Naive thymus-derived CD8-positive, alpha-beta T cell (primary cell): ENCODE results near the gene GSK3B. TPM values are rescaled to one million over a fixed set of nuclear protein-coding genes. Genes with fewer than 3 reads are reported as not detected.
A peak's percentile ranks its signal among the peaks of the same experiment; 100 is the strongest.

Experiments
- ATAC-seq, 2 donors: fragments of 150-1000 bp; cut with Tn5 transposase in 1 of 2; sonication (Bioruptor Pico), chemical (Tn5 transposase) in 1 of 2; 1 replicate in 1 of 2; 2 replicates in 1 of 2; pipeline ENCODE4 v1.10.0; 2021; ENCODE audit warnings: mild to moderate bottlenecking in 2 of 2, moderate library complexity in 2 of 2
- POLR2A ChIA-PET: fragments of 350-600 bp; sonication (Branson Sonifier 250); formaldehyde crosslinking; loops from one replicate; lab custom pipeline; 2021; ENCODE audit warnings: antibody characterized with exemption; lab: Charles Lee
- DNase-seq, 10 donors: peaks; one replicate each; pipeline versions ENCODE4 v3.0.0 to v3.0.0-alpha.2; 2020 to 2022
- H3K27ac Mint-ChIP-seq, 10 donors: one replicate each; pipeline ENCODE4 v1.8.0; 2020 to 2022; ENCODE audit warnings: mild to moderate bottlenecking in 10 of 10, mixed read lengths in 10 of 10, moderate library complexity in 4 of 10, inconsistent platforms in 1 of 10
- H3K27me3 Mint-ChIP-seq, 5 donors: one replicate each; pipeline ENCODE4 v1.8.0; 2021 to 2022; ENCODE audit warnings: mixed read lengths in 5 of 5
- H3K36me3 Mint-ChIP-seq, 3 donors: one replicate each; pipeline ENCODE4 v1.8.0; 2020 to 2022; ENCODE audit warnings: mixed read lengths in 3 of 3, mild to moderate bottlenecking in 2 of 3, inconsistent platforms in 1 of 3
- H3K4me1 Mint-ChIP-seq, 4 donors: one replicate each; pipeline ENCODE4 v1.8.0; 2021 to 2022; ENCODE audit warnings: mixed read lengths in 4 of 4
- H3K4me3 Mint-ChIP-seq, 10 donors: one replicate each; pipeline ENCODE4 v1.8.0; 2020 to 2022; ENCODE audit warnings: mild to moderate bottlenecking in 10 of 10, mixed read lengths in 10 of 10, moderate library complexity in 6 of 10, inconsistent platforms in 1 of 10
- H3K9me3 Mint-ChIP-seq, 9 donors: one replicate each; pipeline ENCODE4 v1.8.0; 2020 to 2022; ENCODE audit warnings: mixed read lengths in 9 of 9, mild to moderate bottlenecking in 3 of 9, inconsistent platforms in 1 of 9, moderate library complexity in 1 of 9
- polyA plus RNA-seq, 3 donors: library from polyadenylated mRNA; unstranded; fragments of 300-500 nt; fragmentation: Illumina TruSeq; gene quantifications; one replicate each; pipeline ENCODE4 v1.2.3, GENCODE V29; 2021
- total RNA-seq, 8 experiments: library from RNA in 2 of 8; stranded (reverse) in 2 of 8; gene quantifications; one replicate each; pipeline ENCODE4 v1.2.3 and lab custom pipeline; 2021 to 2026

Gene GSK3B
- total and polyA plus RNA-seq, 5 experiments from 2014 or later: 12.7 to 38.5 (median 14.1) TPM

- H3K9me3 Mint-ChIP-seq: peaks cover 0 to 13% (median 4%) of the 10 kb centered on the region in 9 donors
- POLR2A ChIA-PET: no interaction called here
- H3K4me1 Mint-ChIP-seq: peaks cover 9 to 17% (median 13%) of the 10 kb centered on the region in 4 donors
- DNase-seq: no peak
- no peak overlapping the region for H3K4me3 Mint-ChIP-seq
- ATAC-seq: no peak
- H3K27ac Mint-ChIP-seq: no peak overlapping the region
- peaks cover 22 to 73% (median 41%) of the 10 kb centered on the region in 3 donors for H3K36me3 Mint-ChIP-seq
- no peaks in the 10 kb centered on the region for H3K27me3 Mint-ChIP-seq
Observed at GRCh38 chr3:119883461-119884160, 210.6 kb downstream of the GSK3B start.

GRCh38 chr3:119880966-119881365 is 213.3 kb downstream of the GSK3B start:
- Mint-ChIP-seq H3K4me1 (peaks cover 0 to 5% (median 4%) of the 10 kb centered on the region in 4 donors), H3K36me3 (peaks cover 12 to 54% (median 27%) of the 10 kb centered on the region in 3 donors), H3K27ac (no peak overlapping the region), H3K4me3 (no peak overlapping the region), H3K27me3 (no peaks in the 10 kb centered on the region), H3K9me3 (no peaks in the 10 kb centered on the region)
- ATAC-seq (no peak), DNase-seq (no peak)
- POLR2A ChIA-PET: no interaction called here

GRCh38 chr3:119873646-119874045 is 220.6 kb downstream of the GSK3B start:
- Mint-ChIP-seq H3K9me3 (no peaks in the 10 kb centered on the region), H3K4me1 (peaks cover 7 to 33% (median 11%) of the 10 kb centered on the region in 4 donors), H3K36me3 (peaks cover 0 to 24% (median 7%) of the 10 kb centered on the region in 3 donors), H3K27me3 (no peaks in the 10 kb centered on the region), H3K27ac (peak overlapping the region in 1 of 10 donors; percentile 54), H3K4me3 (no peak overlapping the region)
- DNase-seq: no peak
- POLR2A ChIA-PET: no interaction called here
- ATAC-seq: no peak

GRCh38 chr3:119872773-119873172 is 221.5 kb downstream of the GSK3B start:
- peaks cover 0 to 26% (median 8%) of the 10 kb centered on the region in 3 donors for H3K36me3 Mint-ChIP-seq
- DNase-seq (no peak), ATAC-seq (no peak)
- H3K27ac Mint-ChIP-seq: peak overlapping the region in 3 of 10 donors; percentile 7 to 54 (median 20)
- H3K4me3 Mint-ChIP-seq: no peak overlapping the region
- peaks cover 9 to 33% (median 16%) of the 10 kb centered on the region in 4 donors for H3K4me1 Mint-ChIP-seq
- POLR2A ChIA-PET: no interaction called here
- H3K27me3 Mint-ChIP-seq: no peaks in the 10 kb centered on the region
- no peaks in the 10 kb centered on the region for H3K9me3 Mint-ChIP-seq

GRCh38 chr3:119871571-119871970 is 222.7 kb downstream of the GSK3B start:
- H3K9me3 Mint-ChIP-seq: no peaks in the 10 kb centered on the region
- ATAC-seq (no peak), DNase-seq (no peak)
- H3K4me1 Mint-ChIP-seq: peaks cover 9 to 33% (median 16%) of the 10 kb centered on the region in 4 donors
- peak overlapping the region in 4 of 10 donors; percentile 6 to 66 (median 12) for H3K27ac Mint-ChIP-seq
- peaks cover 0 to 31% (median 11%) of the 10 kb centered on the region in 3 donors for H3K36me3 Mint-ChIP-seq
- POLR2A ChIA-PET: no interaction called here
- no peaks in the 10 kb centered on the region for H3K27me3 Mint-ChIP-seq
- H3K4me3 Mint-ChIP-seq: no peak overlapping the region

- peaks cover 0 to 33% (median 15%) of the 10 kb centered on the region in 3 donors for H3K36me3 Mint-ChIP-seq
- H3K4me3 Mint-ChIP-seq: no peak overlapping the region
- ATAC-seq (no peak), DNase-seq (no peak)
- H3K9me3 Mint-ChIP-seq: no peaks in the 10 kb centered on the region
- no peaks in the 10 kb centered on the region for H3K27me3 Mint-ChIP-seq
- POLR2A ChIA-PET: no interaction called here
- H3K4me1 Mint-ChIP-seq: peaks cover 9 to 33% (median 16%) of the 10 kb centered on the region in 4 donors
- peak overlapping the region in 2 of 10 donors; percentile 7 to 33 for H3K27ac Mint-ChIP-seq
Observed at GRCh38 chr3:119870512-119870911, 223.7 kb downstream of the GSK3B start.

GRCh38 chr3:119864476-119864875 is 229.8 kb downstream of the GSK3B start:
- Mint-ChIP-seq H3K4me1 (peaks cover 0 to 9% (median 6%) of the 10 kb centered on the region in 4 donors), H3K4me3 (no peak overlapping the region), H3K27ac (peak overlapping the region in 1 of 10 donors; percentile 39), H3K9me3 (peaks cover 0 to 5% (median 0%) of the 10 kb centered on the region in 9 donors), H3K27me3 (no peaks in the 10 kb centered on the region), H3K36me3 (peaks cover 16 to 68% (median 46%) of the 10 kb centered on the region in 3 donors)
- POLR2A ChIA-PET: no interaction called here
- DNase-seq (no peak), ATAC-seq (no peak)

GRCh38 chr3:119862616-119863015 is 231.6 kb downstream of the GSK3B start:
- ATAC-seq (no peak), DNase-seq (no peak)
- H3K4me1 Mint-ChIP-seq: peaks cover 0 to 5% (median 2%) of the 10 kb centered on the region in 4 donors
- peaks cover 26 to 77% (median 59%) of the 10 kb centered on the region in 3 donors for H3K36me3 Mint-ChIP-seq
- POLR2A ChIA-PET: no interaction called here
- peaks cover 0 to 10% (median 3%) of the 10 kb centered on the region in 9 donors for H3K9me3 Mint-ChIP-seq
- H3K27ac Mint-ChIP-seq: no peak overlapping the region
- no peaks in the 10 kb centered on the region for H3K27me3 Mint-ChIP-seq
- H3K4me3 Mint-ChIP-seq: no peak overlapping the region

GRCh38 chr3:119861681-119862080 is 232.6 kb downstream of the GSK3B start:
- Mint-ChIP-seq H3K27ac (no peak overlapping the region), H3K4me1 (peaks cover 0 to 5% (median 2%) of the 10 kb centered on the region in 4 donors), H3K27me3 (no peaks in the 10 kb centered on the region), H3K9me3 (peaks cover 0 to 11% (median 5%) of the 10 kb centered on the region in 9 donors), H3K36me3 (peaks cover 32 to 82% (median 64%) of the 10 kb centered on the region in 3 donors), H3K4me3 (no peak overlapping the region)
- no peak for ATAC-seq
- POLR2A ChIA-PET: no interaction called here
- DNase-seq: no peak

- peaks cover 39 to 81% (median 69%) of the 10 kb centered on the region in 3 donors for H3K36me3 Mint-ChIP-seq
- ATAC-seq (no peak), DNase-seq (no peak)
- peaks cover 0 to 9% (median 2%) of the 10 kb centered on the region in 4 donors for H3K4me1 Mint-ChIP-seq
- peak overlapping the region in 1 of 10 donors; percentile 2 for H3K27ac Mint-ChIP-seq
- H3K27me3 Mint-ChIP-seq: no peaks in the 10 kb centered on the region
- POLR2A ChIA-PET: no interaction called here
- H3K9me3 Mint-ChIP-seq: peaks cover 0 to 12% (median 8%) of the 10 kb centered on the region in 9 donors
- no peak overlapping the region for H3K4me3 Mint-ChIP-seq
Observed at GRCh38 chr3:119859728-119860127, 234.5 kb downstream of the GSK3B start.

- POLR2A ChIA-PET: interaction anchor here (0.6 kb wide), 1 partner anchor 1776 kb away, joined by 6 read pairs; no protein-coding TSS in a partner anchor
- ATAC-seq (no peak), DNase-seq (no peak)
- Mint-ChIP-seq H3K36me3 (peaks cover 39 to 81% (median 73%) of the 10 kb centered on the region in 3 donors), H3K9me3 (peaks cover 0 to 14% (median 8%) of the 10 kb centered on the region in 9 donors), H3K4me1 (peaks cover 0 to 11% (median 2%) of the 10 kb centered on the region in 4 donors), H3K27ac (no peak overlapping the region), H3K27me3 (no peaks in the 10 kb centered on the region), H3K4me3 (no peak overlapping the region)
Observed at GRCh38 chr3:119858957-119859356, 235.3 kb downstream of the GSK3B start.

GRCh38 chr3:119856695-119857094 is 237.6 kb downstream of the GSK3B start:
- Mint-ChIP-seq H3K36me3 (peaks cover 27 to 68% (median 62%) of the 10 kb centered on the region in 3 donors), H3K4me1 (peaks cover 0 to 11% (median 2%) of the 10 kb centered on the region in 4 donors), H3K4me3 (no peak overlapping the region), H3K27ac (no peak overlapping the region), H3K9me3 (peaks cover 0 to 14% (median 8%) of the 10 kb centered on the region in 9 donors), H3K27me3 (no peaks in the 10 kb centered on the region)
- DNase-seq (no peak), ATAC-seq (no peak)
- POLR2A ChIA-PET: no interaction called here

GRCh38 chr3:119849126-119849525 is 245.1 kb downstream of the GSK3B start:
- H3K4me1 Mint-ChIP-seq: peaks cover 8 to 15% (median 13%) of the 10 kb centered on the region in 4 donors
- H3K27ac Mint-ChIP-seq: no peak overlapping the region
- no peak overlapping the region for H3K4me3 Mint-ChIP-seq
- DNase-seq: no peak
- H3K36me3 Mint-ChIP-seq: peaks cover 9 to 46% (median 40%) of the 10 kb centered on the region in 3 donors
- peaks cover 0 to 6% (median 0%) of the 10 kb centered on the region in 9 donors for H3K9me3 Mint-ChIP-seq
- POLR2A ChIA-PET: no interaction called here
- ATAC-seq: no peak
- no peaks in the 10 kb centered on the region for H3K27me3 Mint-ChIP-seq
